Ishikawa (cell line): ENCODE data around the gene CCDC149.

Experiments used
- CEBPB ChIP-seq: IDR thresholded peaks from 2 replicates; pipeline ENCODE4 v1.6.1; 2012
- CREB1 ChIP-seq: IDR thresholded peaks from 2 replicates; pipeline ENCODE4 v1.6.1; 2012; ENCODE audit warnings: low read depth
- EGR1 ChIP-seq: IDR thresholded peaks from 2 replicates; pipeline ENCODE4 v1.6.1; 2012
- EP300 ChIP-seq: IDR thresholded peaks from 2 replicates; pipeline ENCODE4 v1.6.1; 2012; ENCODE audit warnings: borderline replicate concordance
- FOXM1 ChIP-seq: IDR thresholded peaks from 2 replicates; pipeline ENCODE4 v1.6.1; 2012; ENCODE audit warnings: low read depth, borderline replicate concordance
- MAX ChIP-seq: IDR thresholded peaks from 2 replicates; pipeline ENCODE4 v1.6.1; 2012
- NFIC ChIP-seq: IDR thresholded peaks from 2 replicates; pipeline ENCODE4 v1.6.1; 2012
- RAD21 ChIP-seq: IDR thresholded peaks from 2 replicates; pipeline ENCODE4 v1.6.1; 2012; ENCODE audit warnings: low read depth
- TAF1 ChIP-seq: IDR thresholded peaks from 2 replicates; pipeline ENCODE4 v1.6.1; 2012; ENCODE audit warnings: low read depth, mild to moderate bottlenecking
- TCF12 ChIP-seq: IDR thresholded peaks from 2 replicates; pipeline ENCODE4 v1.6.1; 2012; ENCODE audit warnings: low read depth
- TEAD4 ChIP-seq: IDR thresholded peaks from 2 replicates; pipeline ENCODE4 v1.6.1; 2012
- USF1 ChIP-seq: IDR thresholded peaks from 2 replicates; pipeline ENCODE4 v1.6.1; 2012
- YY1 ChIP-seq: IDR thresholded peaks from 2 replicates; pipeline ENCODE4 v1.6.1; 2012; ENCODE audit warnings: low read depth
- ZBTB7A ChIP-seq: IDR thresholded peaks from 2 replicates; pipeline ENCODE4 v1.6.1; 2012; ENCODE audit warnings: low read depth
- TF ChIP-seq, protein P1 (sequence below): IDR thresholded peaks from 2 replicates; pipeline ENCODE4 v1.6.1; 2012; ENCODE audit warnings: low read depth, mild to moderate bottlenecking

CCDC149 gene

GRCh38 chr4:24801136-24801855 lies 111.5 kb downstream of the CCDC149 start:
- no peak for TF ChIP-seq TCF12
- no peak for TF ChIP-seq NFIC
- no peak for TF ChIP-seq TEAD4
- no peak for TF ChIP-seq EP300
- no peak for TF ChIP-seq ZBTB7A
- TF ChIP-seq CEBPB = no peak
- no peak for TF ChIP-seq MAX
- TF ChIP-seq FOXM1 = no peak
- no peak for TF ChIP-seq YY1
- TF ChIP-seq USF1 = no peak
- TF ChIP-seq TAF1 = no peak
- TF ChIP-seq, protein P1, sequence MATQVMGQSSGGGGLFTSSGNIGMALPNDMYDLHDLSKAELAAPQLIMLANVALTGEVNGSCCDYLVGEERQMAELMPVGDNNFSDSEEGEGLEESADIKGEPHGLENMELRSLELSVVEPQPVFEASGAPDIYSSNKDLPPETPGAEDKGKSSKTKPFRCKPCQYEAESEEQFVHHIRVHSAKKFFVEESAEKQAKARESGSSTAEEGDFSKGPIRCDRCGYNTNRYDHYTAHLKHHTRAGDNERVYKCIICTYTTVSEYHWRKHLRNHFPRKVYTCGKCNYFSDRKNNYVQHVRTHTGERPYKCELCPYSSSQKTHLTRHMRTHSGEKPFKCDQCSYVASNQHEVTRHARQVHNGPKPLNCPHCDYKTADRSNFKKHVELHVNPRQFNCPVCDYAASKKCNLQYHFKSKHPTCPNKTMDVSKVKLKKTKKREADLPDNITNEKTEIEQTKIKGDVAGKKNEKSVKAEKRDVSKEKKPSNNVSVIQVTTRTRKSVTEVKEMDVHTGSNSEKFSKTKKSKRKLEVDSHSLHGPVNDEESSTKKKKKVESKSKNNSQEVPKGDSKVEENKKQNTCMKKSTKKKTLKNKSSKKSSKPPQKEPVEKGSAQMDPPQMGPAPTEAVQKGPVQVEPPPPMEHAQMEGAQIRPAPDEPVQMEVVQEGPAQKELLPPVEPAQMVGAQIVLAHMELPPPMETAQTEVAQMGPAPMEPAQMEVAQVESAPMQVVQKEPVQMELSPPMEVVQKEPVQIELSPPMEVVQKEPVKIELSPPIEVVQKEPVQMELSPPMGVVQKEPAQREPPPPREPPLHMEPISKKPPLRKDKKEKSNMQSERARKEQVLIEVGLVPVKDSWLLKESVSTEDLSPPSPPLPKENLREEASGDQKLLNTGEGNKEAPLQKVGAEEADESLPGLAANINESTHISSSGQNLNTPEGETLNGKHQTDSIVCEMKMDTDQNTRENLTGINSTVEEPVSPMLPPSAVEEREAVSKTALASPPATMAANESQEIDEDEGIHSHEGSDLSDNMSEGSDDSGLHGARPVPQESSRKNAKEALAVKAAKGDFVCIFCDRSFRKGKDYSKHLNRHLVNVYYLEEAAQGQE = no peak
- TF ChIP-seq CREB1 = no peak
- TF ChIP-seq RAD21 = no peak
- no peak for TF ChIP-seq EGR1

GRCh38 chr4:24800325-24800895 lies 112.4 kb downstream of the CCDC149 start:
- no peak for TF ChIP-seq TEAD4
- TF ChIP-seq CREB1 = no peak

GRCh38 chr4:24799544-24800324 lies 113.1 kb downstream of the CCDC149 start:
- TF ChIP-seq RAD21 = no peak
- no peak for TF ChIP-seq EGR1
- TF ChIP-seq MAX = no peak
- no peak for TF ChIP-seq TCF12

- TF ChIP-seq YY1 (no peak), FOXM1 (no peak), TEAD4 (no peak), EP300 (no peak), CREB1 (no peak), USF1 (no peak), NFIC (no peak), CEBPB (no peak), RAD21 (no peak), MAX (no peak), TCF12 (no peak), EGR1 (no peak), ZBTB7A (no peak), TAF1 (no peak)
- TF ChIP-seq, protein P1 = no peak
Measured at GRCh38 chr4:24799196-24799543, 113.7 kb downstream of the CCDC149 start.

DNA sequence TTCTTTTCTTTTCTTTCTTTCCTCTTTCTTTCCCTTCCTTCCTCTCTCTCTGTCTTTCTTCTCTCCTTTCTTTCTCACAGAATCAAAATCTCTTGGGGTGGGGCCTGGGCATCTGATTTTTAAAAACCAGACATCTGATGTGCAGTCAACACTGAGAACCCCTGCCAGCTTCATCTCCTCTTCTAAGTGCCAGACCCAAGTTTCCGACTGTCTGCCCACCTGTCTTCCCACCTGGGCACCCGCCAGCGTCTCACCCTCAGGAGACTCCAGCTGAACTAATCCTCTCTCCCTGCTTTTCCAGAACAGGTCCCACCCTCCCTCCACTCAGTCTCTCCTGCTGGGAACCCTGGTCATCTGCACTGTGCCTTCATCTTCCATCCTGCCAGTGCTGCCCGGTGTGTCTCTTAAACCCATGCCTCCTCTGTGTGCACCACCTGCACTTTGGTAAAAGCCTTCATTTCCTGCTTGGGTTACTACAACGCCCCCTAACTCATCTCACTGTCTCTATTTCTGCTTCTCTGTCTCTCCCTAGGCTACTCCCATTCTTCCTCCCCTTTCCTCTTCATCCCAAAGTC lies 114.7 kb downstream of the CCDC149 start:
- no peak for TF ChIP-seq MAX
- TF ChIP-seq CEBPB = no peak
- no peak for TF ChIP-seq TEAD4
- TF ChIP-seq USF1 = no peak
- no peak for TF ChIP-seq NFIC
- no peak for TF ChIP-seq EP300
- TF ChIP-seq ZBTB7A = no peak
- no peak for TF ChIP-seq RAD21
- no peak for TF ChIP-seq FOXM1
- TF ChIP-seq EGR1 = no peak
- no peak for TF ChIP-seq YY1
- TF ChIP-seq, protein P1 = no peak
- no peak for TF ChIP-seq TCF12
- TF ChIP-seq TAF1 = no peak
- TF ChIP-seq CREB1 = no peak
